DMS 273 (cell line): ENCODE results near the gene TSPAN12.
"Not testable (repeated sequence)": the region's sequence is repeated elsewhere in the genome, so short reads cannot be mapped to it uniquely, and the experiment has no call there.

Experiments used
- DNase-seq: peaks from one replicate; lab custom pipeline; 2025; ENCODE audit not compliant: unreplicated experiment; lab: John Stamatoyannopoulos, UW

The TSPAN12 gene

DNA sequence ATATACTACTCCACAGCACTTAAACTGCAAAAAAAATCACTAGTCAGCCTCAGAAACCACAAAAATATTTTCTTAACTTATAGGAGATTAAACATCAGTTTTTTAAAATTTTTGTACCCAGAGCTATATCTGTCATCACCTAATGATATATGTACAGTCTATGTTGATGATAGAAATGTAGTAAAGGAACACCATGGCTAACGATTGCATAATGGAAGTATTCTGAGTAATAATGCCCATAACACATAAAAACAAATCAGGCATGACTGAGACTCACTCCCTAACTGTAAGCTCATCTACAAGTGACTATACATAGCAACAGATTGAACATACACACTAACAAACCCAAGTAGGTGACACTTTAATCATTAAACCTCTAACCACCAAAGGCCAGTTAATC is 51.3 kb downstream of the TSPAN12 start:
- DNase-seq = no peak

DNA sequence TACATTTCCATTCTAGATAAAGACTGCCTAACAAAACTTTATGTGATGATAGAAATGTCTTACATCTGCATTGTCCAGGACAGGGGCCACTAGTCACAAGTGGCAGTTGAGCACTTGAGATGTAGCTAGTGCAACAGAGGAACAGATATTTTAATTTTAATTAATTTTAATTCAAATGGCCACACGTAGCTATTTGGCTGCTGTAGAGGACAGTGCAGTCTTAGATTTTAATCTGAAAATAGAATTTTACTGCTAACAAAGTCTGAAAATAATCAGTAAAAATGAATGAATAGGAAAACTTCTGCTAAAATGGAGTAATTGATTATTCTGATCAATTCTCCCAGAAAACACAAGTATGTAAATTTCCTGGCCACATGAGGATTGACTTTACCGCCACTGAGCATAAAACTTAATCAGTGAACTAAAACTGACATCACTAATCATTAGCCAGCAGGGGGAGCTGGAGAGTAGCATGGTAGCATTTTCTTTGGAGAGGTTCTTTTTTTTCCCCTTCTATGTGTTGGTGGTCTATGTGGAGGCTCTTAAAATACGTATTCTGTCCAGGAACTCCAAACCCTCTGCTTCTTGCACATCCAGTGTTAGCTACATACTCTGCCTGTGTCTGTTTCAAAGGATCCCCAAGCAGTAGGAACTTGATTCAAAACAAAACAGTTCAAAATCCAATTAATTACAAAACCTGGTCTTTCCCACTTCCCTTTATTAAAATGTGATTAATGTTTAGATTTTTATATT is 52.1 kb downstream of the TSPAN12 start:
- peak; percentile 91 for DNase-seq

DNA sequence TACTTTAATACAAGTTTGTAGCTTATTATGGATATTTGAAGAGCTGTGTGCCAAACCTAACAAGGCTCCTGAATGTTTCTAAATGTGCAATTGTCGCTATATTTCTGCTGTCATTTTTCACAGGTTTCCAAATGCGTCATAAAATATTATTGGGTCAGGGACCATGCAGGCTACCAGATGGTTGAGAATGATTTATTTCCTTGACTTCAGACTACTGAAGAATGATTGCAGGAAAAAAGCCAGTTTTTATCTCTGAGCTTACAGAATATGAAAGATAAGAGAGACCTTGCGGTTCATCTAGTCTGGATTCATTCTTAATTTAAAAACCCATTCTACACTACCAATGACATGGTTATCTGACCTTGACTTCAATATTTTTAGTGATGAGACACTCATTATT is 55.2 kb downstream of the TSPAN12 start:
- no peak for DNase-seq

DNA sequence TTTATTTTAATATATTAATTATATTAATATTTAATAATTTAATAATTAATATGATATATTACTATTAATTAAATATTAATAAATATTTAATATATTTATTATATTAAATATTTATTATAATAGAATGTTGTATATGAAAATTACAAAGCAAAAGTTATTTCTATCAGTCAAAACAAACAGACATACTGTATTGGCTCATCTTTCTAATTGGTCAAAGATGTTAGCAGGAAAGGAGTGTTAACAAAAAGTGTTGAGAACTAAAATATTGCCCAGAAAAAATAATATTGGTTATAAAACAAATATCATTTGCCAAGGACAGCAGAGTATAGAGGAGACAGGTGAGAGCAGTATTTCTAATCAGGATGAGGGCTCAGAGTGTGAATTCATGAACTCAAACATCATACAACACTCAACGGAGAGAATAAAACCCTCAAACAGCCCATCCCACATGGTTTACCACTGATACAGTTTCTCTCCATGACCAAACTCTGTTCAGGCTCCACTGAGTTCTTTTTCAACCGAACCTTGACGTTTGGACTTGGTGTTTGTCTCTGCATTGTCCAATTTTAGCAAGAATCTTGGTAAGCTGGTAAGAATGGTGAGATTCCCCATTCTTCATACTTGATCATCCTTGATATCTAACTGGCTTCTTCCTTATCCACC is 58.0 kb downstream of the TSPAN12 start:
- DNase-seq = no peak

DNA sequence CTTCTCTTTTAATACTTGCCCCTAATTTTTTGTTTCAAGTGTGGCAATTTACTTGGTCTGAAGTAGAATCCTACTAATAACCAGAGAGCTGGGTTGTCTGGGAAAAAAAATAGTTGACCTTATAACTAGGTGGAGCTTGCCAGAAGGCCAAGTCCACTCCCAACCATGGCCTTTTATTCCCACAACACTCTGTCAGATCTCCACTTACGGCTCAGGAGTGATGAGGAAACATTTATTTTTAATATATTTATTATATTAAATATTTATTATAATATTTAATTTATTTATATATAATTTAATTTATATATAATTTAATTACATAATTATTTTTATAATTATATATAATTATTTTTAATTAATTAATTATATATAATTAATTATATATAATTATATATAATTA is 58.8 kb downstream of the TSPAN12 start:
- peak; percentile 22 for DNase-seq

DNA sequence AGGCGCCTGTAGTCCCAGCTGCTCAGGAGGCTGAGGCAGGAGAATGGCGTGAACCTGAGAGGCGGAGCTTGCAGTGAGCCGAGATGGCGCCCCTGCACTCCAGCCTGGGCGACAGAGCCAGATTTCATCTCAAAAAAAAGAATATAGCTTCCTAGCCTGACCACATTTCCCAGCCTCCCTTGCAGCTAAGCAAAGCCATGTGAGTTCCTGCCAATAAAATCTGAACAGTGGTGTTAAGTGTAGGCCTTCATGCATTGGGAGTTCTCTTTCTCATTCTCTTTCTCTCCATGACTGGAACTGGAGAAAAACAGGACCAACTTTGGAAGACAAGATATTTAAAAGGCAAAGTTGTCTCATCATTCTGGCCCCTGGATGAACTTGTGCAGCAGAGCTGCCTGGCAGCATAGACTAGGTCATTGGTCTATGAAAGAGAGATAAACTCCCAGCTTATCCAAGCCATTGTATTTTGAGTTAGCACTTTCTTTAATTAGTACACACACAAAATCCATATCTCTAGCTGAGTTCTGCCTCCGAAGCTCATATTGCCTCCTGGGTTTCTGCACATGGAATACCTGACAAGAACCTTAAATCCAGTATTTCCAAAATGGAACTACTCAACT is 60.8 kb downstream of the TSPAN12 start:
- no peak for DNase-seq

DNA sequence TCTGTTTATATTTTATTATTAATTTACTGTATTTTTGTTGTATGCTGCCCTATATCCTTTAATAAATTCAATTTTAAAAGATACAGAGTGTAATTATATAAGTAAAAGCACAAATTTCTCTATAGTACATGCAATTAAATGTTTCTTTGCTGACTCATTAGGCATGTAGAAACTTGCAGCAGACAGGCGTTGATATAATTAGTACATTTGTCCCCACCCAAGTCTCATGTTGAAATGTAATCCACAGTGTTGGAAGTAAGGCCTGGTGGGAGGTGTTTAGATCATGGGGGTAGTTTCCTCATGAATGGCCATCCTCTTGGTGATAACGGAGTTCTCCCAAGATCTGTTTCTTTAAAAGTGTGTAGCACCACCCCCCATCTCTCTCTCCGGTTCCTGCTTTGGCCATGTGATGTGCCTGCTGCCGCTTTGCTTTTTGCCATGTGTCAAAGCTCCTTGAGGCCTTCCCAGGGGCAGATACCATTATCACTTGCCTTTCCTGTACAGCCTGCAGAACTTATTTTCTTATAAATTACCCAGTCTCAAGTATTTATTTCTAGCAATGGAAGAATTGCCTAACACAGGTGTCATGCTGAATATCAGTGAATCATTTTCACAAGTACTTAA is 63.7 kb downstream of the TSPAN12 start:
- peak; percentile 40 for DNase-seq

DNA sequence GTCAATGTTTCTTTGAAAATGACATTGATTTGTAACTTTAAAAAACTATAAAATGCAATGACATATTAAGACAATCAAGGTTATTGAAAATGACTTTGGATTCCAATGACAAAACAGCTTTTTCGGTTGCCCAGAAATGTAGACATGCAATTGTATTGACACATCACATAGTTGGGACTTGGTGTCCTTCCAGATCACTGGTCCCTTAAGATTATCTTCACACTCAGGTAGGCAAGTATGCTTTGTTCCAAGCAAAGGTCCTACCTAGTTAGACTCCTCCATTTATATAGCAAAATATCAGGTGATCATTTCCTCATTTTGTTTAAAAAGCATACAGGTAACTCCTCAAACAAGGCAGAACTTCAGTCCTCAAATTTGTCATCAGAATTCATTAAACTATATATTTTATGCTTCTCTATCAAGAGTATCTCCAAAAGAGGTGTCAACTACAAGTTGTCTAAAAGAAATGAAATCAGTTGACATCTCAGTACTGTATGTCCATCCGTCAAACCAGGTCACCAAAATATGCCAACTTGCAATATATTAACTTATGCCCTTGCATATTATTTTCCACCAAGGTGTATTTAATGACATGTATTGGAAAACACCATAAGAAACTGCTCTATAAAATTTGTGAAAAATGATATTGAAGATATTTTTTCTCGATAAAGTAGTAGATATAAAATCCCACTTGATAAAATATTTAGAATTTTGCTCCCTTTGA is 64.6 kb downstream of the TSPAN12 start:
- DNase-seq = no peak

DNA sequence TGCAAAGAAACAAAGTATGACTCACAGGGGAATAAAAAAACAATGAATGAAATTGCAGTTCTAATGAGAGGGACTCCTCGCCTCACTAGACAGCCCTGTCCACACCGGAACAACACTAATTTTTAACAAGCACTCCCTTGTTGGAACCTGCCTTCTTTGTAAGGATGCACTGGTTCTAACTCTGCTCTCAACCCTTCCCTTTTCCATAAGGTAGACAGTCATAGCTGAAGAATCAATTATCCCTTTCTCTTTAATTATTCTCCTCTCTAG is 65.1 kb downstream of the TSPAN12 start:
- DNase-seq = no peak

DNA sequence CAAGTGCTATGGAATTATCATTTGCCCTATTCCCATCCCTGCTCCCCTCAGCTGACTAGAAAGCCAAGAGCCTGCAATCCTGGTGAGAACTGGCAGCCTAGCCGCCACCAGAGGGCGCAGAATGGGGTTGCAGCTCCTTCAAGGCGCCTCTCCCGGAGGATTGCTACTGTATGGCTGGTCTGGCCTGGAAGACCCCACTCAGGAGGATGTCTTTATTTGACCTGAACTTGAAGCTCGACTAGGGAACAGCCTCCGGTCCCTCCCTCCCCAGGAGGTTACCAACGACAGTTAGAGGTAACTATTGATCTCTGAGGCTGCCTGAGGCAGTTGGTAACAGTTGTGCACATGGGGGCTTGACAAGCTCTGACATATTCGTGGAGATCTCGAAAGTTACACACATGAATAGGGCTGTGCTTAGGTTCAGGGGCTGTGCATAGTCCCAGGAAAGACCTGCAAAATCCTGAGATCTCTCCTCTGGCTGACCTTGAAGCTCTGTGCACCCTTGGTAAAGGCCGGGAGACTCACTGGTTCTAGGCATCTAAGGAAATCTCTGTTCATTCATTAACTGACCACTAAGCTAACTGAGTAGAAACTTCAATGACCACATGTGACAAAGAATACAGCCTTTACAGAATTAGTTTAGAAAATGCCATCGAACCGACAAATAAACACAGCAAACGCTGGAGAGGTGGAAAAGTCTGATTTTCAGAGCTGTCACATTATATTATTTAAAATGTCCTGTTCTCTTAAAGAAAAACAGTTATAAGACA is 65.7 kb downstream of the TSPAN12 start:
- peak; percentile 93 for DNase-seq

DNA sequence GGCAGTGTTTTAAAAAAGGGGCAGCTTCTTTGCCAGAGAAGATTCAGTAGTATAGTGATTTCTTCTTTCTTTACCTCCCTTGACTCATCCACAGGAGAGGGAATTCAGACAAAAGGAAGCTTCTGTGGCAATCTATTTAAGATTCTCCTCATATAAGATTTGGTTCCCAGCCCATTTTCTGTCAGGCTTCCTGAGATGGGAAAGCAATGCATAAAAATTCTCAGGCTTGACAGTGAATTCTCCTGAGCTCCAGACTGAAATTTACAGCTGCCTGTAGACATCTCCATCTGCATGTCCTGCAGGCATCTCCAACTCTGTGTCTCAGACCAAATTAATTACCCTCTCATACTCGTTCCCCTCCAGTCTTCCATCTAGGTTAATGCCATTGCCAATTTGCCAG is 72.8 kb downstream of the TSPAN12 start:
- no peak for DNase-seq

DNA sequence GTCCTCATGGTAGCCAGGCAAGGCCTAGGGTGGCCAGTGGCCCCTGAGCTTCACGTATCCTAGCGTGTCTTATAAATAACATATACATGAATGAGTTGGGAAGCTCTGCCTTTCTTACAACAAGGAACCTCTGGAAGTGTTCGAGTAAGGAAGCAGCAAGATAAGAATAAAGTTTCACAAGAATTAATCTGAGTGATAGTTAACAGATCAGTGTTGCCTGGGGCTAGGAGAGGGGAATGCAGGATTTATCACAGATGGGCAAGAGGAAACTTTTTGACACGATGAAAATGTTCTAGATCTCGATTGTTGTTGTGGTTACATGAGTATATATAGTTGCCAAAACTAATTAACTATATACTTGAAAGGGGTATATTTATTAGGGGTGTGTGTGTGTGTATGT is 74.2 kb downstream of the TSPAN12 start:
- no peak for DNase-seq

DNA sequence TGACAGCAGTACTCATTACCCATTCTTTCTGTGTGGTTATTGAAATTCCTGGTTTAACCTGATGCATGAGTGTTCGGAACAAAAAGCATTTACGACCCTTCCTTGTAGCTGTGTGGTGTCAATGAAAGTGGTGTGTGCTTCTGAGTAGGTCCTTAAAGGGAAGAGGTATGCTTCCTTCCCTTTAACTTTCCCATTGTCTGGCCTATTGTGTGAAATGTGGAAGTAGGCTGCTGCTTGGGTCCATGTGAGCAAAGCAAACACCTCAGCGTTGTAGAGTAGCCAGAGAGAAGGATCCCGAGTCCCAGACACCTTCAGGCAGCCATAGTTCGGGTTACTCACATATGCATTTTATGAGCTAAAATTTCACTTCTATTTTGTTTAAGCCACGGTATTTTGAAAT is 74.7 kb downstream of the TSPAN12 start:
- no peak for DNase-seq

DNA sequence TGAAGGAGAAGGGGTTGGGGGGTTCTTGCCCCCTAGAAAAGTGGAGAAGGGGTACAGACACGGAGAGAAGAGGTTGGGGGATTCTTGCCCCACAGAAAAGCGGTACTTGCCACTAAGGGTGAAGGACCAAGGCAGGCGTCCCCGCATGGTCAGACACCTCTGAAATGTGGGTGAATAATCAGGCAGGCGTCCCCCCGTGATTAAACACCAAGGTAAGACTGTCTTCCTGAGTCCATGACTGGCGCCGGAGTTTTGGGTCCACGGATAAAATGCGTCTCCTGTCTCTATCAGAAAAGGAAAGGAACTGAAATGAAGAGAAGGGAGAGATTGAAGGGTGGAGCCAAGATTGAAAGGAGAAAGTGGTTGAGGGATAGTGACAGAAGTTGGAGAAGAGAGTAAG is 76.0 kb downstream of the TSPAN12 start:
- DNase-seq = not testable (repeated sequence)

DNA sequence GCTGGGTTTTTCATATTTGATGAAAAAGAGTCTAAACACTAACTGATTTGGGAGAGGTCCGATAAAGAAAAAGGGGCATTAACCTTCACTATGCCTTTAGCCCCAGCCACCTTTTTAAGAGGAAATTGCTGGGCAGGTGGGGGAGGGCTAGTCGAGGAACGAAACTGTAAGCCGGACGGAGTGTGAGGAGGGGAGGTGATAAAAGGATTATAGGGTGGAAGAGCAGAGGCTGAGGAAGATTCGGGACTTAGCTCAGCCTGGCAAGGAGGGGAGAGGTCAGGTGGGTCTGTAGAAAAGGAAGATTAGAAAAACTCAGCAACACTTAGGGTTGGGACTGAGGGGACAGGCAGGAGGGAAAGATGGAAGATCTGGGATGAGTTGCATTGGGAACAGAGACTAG is 77.0 kb downstream of the TSPAN12 start:
- no peak for DNase-seq

DNA sequence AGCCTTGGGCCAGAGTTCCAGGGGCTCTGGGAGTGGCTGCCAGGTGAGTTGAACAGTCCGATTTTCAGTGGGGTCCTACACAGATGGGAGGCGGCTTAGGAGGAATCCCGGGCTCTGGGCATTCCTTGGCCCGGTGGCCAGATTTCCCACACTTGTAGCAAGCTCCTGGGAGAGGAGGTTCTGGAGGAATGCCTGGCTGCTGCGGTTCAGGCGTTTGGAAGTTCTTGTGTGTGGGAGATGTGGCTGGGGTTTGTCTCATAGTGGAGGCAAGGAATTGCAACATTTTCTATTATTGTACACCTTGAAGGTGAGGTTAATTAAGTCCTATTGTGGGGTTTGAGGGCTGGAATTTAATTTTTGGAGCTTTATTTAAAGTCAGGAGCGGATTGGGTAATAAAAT is 77.5 kb downstream of the TSPAN12 start:
- not testable (repeated sequence) for DNase-seq

DNA sequence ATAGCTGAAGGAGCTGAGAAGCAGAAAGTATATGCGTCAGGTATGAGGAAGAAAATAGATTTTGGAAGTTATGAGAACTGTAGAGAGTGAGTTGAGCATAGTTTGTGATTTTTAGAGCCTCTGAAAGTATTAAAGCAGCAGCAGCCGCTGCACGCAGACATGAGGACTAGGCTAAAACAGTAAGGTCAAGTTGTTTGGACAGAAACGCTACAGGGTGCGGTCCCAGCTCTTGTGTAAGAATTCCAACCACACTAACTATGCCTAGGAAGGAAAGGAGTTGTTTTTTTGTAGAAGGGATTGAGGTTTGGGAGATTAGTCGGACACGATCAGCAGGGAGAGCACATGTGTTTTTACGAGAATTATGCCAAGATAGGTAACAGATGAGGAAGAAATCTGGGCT is 78.9 kb downstream of the TSPAN12 start:
- not testable (repeated sequence) for DNase-seq

DNA sequence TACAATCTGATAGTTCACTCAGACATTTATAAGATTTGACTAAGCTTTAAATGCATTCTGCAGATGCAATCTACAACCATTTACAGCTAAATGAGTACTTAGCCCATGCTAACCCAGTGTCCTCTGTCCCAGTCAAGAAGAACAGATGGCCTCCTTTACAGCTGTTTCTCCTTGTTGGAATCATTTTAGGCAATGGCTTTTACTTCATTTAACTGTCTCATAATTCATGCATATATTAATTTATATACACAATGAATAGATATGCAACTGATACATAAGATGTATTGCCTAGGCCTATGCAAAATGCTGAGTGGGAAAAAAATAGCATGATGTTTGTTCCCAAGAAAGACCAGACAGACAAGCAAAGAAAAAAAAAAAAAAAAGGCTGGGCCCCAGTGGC is 82.2 kb downstream of the TSPAN12 start:
- DNase-seq = peak; percentile 20

DNA sequence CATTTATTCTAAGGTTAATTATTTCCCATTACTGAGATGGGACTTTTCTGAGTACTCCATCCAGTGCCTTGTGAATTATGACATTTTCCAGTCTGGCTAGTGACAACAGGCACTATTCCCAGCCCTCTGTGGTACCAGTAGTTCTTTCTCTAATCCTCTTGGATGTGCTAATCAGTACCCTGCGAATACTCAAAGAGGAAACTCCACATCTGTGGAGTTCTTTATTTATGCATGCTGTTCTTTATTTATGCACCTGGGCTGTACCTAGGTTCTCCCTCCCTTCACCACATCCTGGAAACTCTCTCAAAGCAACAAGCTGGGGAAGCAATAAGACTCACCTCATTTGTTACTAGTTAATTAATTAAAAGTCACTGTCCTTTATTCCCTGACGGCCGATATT is 83.5 kb downstream of the TSPAN12 start:
- DNase-seq = no peak

DNA sequence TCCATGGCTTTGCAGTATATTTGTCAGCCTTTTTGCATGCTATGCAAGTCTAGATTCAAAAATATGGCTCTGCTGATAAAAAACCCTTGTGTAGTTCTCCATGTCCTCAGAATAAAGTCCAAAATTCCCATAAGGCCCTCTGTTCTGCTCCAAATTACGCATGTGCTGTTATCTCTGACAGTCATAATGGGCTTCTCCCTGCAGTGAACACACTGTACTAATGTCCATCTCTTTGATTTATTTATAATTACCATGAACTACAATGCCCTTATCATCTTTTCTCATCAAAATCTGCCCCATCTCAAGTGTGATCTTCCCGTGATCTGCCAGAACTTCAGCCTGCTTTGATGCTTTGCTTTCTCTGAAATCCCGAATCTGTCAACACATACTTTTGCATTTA is 87.7 kb downstream of the TSPAN12 start:
- DNase-seq = no peak

DNA sequence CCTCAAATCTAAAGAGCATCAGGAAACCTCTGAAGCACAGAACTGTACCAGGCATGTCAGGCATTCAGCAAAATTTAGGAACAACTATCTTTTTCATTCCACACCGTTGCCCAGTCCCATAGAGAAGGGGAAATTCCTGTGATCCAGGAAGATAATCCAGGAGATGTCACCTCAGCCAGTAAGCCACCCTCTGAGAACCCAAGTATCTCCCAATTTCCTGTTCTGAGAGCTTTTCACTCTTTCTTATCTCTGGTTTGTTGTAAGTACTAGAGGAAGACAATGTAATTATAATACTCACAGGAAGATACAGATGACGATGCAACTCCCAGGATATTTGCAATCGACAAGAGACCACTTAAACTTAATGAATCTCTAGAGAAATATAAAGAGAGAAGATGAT is 97.1 kb downstream of the TSPAN12 start:
- no peak for DNase-seq
